HG03280 (cell line): ENCODE results near the gene CCL3.
"Not testable (repeated sequence)": the region's sequence is repeated elsewhere in the genome, so short reads cannot be mapped to it uniquely, and the experiment has no call there.

ENCODE experiments used
- ATAC-seq: cut with Tn5 transposase; IDR thresholded peaks from one replicate; pipeline ENCODE4 v1.9.1; 2021; ENCODE audit warnings: mild to moderate bottlenecking, moderate library complexity; ENCODE audit not compliant: unreplicated experiment

Gene CCL3

DNA sequence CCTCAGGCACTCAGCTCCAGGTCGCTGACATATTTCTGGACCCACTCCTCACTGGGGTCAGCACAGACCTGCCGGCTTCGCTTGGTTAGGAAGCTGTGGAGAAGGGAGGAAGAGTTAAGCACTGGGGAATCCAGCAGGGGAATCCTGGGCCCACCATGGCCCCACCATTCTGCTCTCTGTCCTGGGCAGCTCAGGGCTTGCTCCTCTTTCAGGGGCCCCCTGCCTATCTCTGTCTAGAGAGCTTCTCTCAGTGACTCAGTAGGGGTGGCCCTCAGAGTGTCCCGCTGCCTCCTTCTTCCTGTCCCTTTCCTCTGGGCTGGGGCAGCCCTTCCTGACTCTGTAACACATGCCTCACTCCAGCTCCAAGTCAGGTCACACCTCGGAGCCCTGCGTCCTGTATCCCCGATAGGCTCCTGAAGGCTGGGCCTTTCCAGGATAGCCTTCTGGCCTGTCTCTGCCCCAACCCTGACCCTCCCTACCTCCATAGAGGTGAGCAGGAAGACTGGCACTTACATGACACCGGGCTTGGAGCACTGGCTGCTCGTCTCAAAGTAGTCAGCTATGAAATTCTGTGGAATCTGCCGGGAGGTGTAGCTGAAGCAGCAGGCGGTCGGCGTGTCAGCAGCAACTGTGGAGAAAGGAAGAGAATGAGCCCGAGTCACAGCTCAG lies 1.1 kb downstream of the CCL3 start:
- no peak for ATAC-seq

- not testable (repeated sequence) for ATAC-seq
These were observed 1.9 kb downstream of the CCL3 start for GRCh38 chr17:36087897-36088572.

- ATAC-seq, result not testable (repeated sequence)
These were observed 2.5 kb downstream of the CCL3 start for GRCh38 chr17:36087471-36087870.

DNA sequence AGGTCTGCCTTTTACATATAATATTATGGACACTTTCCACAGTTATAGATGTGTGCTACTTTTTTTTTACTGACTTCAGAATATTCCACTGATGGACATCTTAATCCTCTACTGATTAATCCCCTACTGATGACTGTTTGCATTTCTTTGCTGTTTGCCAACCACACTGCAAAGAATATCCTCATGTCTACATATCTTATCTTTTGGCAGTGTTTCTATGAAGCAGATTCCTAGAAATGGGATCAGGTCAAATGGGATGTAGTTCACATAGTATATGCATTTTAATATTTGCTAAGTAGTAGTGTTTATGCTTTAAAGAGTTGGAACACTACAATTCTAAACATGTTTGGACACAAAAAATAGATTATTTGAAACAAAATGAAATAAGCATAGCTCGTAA lies 3.2 kb downstream of the CCL3 start:
- no peak for ATAC-seq

DNA sequence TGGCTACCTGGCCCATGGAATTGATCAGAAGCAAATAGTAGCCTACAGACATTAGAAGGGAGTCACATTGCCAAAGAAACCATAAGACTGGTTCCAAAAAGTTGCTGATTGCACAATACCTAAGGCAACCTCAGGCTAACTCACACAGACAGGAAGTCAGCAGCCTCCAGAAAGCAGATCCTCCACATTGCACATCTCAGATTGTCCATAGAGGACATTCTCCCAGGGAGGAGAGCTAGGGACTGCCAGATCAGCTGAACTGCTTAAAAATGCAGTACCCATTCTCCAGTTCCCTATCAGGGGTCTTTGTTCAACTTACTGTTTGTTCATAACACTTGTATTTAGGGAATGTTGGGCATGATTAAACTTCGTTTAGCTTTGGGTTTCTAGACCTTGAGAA lies 4.2 kb downstream of the CCL3 start:
- ATAC-seq, result no peak

GRCh38 chr17:36083691-36084090 lies 6.3 kb downstream of the CCL3 start:
- not testable (repeated sequence) for ATAC-seq

DNA sequence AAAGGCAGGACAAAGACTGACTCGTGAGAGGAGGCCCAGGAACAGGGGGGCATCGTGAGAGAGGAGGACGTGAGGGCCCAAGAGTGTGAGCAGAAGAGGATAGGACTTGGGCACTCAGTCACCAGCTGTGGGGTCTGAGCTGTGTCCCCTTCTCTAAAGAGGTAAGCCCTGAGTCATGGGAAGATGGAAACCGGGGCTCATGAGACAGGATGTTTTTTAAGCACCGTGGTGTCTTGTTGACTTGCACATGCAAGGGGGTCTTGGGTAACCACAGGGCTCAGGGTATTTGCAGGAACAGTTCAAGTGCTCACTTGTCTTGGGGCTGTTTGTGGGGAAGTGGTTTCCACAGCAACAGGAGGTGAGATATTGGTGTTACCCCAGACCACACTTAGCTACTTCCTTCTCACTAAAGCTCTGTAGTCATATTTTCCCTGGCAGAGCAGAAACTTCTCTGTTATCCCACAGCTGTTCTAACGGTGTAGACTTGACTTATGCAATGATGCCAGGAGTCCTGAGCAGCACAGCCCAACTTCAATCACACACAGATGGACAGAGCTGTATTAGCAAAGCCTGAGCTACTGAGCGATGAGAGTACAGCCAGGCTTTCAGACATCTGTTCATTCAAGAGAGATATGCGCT lies 7.3 kb downstream of the CCL3 start:
- peak; percentile 57 for ATAC-seq

DNA sequence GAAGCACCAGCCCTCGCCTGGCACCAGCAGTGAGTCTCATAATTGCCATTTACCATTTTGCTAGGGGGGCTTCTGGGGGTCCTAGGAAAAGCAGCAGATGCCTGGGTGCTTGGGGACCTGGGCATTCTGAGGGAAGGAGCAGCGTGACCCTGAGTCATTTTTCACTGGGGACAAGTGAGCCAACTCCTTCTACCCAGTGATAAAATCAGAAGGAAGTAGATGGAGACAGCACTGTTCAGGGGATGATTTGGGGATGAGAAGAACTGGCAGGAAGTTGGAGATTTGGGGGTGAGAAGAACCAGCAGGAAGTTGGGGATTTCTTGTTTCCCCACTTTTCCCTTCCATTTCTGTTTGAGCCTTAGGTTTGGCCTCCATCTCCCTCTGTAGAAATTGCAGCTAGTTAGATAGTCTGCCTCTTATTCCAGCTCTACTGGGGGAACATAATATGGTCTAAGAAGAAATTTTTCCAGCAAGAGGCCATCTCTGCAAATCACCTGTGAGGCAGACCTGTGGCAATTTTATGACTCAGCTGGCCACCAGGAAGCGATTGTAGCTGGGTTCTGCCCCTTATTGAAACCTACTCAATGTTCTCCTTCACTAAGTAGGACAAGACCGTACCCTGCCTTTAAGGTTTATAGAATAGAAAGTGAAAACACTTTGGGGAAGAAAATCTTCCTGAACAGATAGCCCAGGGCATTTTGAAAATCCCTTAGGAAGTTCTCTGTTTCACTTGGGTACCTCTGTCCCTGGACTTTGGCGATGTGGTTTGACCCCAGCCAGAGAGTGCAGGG lies 8.1 kb downstream of the CCL3 start:
- peak; percentile 26 for ATAC-seq

- ATAC-seq, result no peak
These were observed 15.6 kb downstream of the CCL3 start for GRCh38 chr17:36074365-36074764.

DNA sequence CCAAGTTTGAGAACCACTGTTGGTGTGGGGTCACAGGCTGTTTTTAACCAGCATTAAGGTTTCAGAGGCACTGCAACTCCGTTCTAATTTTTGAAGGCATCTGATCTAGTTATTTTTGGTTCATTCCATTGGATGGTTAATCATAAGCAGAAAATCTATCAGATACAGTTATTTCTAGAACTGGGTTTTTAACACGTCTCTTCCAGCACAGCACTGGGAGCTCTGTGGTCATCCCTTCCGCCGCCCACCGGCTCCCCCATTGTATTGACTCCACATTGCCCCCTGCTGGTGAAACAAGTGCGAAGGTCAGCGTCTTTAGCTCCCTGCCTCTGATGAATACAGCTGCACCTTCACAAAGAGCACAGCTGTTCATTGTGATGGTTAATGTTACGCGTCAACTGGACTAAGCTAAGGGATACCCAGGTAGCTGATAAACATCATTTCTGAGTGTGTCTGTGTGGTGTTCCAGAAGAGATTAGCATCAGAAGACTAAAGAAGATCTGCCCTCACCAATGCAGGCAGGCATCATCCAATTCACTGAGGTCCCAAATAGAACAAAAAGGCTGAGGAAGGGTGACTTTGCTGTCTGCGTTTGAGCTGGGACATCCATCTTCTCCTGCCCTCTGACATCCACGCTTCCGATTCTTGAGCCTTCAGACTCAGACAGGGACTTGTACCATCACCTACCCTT lies 17.4 kb downstream of the CCL3 start:
- ATAC-seq, result no peak

DNA sequence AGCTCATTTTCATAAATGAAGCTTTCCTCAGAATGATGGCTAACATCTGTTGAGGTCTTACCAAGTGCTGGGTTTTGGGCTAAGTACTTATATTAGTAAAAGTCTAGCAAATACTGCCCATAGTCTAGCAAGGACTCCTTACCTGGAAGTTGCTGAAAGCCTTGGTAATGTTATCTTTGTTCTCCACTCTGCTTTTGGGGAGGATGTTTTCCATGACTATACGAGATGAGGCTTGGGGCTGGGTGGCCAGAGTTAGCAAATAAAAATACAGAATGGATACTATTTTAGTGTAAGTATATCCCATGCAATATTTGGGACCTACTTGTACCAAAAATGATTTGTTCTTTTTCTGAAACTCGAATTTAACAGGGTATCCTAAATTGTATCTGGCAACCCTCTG lies 18.2 kb downstream of the CCL3 start:
- ATAC-seq, result no peak

DNA sequence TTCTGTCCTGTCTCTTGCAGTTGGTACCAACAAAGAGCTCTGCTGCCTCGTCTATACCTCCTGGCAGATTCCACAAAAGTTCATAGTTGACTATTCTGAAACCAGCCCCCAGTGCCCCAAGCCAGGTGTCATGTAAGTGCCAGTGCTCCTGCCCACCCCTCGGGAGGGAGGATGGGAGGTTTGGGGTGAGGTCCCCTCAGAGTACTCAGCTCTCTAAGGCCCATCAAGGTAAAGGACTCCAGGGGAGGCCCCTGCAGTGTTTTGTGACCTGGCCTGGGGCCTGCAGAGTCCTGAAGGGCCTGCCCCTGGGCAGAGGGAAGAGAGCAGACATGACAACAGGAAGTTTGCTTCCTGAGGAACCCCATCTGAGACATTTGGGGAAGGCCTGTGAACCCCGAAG lies 19.5 kb downstream of the CCL3 start:
- ATAC-seq, result no peak

DNA sequence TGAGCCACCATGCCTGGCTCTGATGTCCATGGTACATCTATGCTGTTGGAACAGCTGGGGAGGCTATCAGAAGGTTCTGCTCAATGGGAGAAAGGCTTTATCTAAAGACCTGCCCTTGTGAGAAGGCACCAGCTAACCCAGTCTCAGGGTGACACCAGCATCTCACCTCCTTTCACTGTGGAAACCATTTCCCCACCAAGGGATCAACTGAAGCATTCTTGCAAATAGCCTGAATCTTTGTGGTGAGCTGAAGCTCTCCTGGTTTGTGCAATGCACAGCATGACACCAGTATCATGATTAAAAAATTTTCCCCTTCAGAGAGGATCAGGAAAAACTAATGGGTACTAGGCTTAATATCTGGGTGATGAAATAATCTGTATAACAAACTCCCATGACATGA lies 20.8 kb downstream of the CCL3 start:
- ATAC-seq, result no peak

- no peak for ATAC-seq
These were observed 21.4 kb downstream of the CCL3 start for GRCh38 chr17:36068524-36068923.

DNA sequence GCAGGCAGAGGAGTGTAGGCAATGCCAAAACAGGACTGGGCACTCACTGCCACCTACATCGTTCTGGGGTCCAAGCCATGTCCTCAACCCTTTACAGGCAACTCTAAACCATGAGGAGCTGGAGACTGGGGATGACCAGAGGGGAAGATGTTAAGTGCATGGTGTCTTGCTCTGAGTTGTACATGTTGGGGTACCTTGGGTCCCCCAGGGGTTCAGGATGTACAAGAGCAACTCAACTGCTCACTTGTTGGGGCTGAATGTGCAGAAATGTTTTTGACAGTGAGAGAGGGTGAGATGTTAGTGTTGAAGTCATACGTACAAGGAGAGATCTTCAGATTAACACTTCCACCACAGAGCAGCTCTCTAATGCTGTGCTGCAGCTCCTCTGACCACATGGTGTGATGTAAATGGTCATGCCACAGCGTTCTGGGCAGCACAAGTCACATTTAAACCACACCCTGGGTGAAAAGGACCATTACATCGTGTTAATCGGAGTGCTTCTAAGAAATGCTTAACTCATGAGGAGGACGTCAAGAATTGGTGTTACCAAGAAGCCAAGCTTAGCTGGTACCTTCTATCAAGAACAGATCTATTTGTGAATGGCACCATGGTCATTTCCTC lies 23.5 kb downstream of the CCL3 start:
- ATAC-seq, result no peak

- no peak for ATAC-seq
These were observed 26.0 kb downstream of the CCL3 start, which contains the start of gene CCL18 for GRCh38 chr17:36063786-36064541. TSS of gene CCL18 (plus strand) at chr17:36064272. CDS start at chr17:36064343, 71 bp downstream.

DNA sequence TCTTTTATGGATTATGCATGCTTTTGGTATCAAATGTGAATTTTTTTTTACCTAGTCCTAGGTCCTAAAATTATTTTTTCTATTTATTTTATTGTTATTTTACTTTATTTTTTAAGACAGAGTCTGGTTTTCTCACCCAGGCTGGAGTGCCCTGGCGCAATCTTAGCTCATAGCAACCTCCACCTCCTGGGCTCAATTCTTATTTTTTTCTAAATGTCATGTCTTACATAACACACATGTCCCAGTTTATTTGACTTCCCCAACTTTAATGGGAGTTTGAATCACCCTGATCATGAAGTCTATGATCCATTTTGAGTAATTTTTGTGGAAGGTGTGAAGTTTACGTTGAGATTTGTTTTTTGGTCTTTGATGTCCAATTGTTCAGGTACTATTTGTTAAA lies 29.1 kb downstream of the CCL3 start:
- ATAC-seq, result no peak

DNA sequence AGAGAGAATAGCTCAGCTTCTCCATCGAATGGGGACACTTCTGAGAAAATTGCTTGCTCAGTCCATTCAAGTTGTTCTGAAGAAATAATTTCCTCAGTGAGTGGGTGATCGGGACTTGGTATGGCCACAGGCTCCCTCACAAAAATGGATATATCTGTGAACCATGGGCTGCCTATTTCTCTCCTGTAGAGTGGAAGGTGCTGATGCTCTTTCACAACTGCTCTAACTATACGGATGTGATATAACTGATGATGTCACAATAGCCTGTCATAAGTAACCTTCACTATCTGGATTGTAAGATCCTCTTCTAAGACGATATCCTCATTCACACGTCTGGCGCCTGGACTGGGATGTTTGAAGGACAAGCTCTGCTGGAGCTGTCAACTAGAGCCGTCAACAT lies 30.5 kb downstream of the CCL3 start:
- no peak for ATAC-seq

GRCh38 chr17:36057911-36058310 lies 32.0 kb downstream of the CCL3 start:
- ATAC-seq, result no peak
